NCI-H128 (cell line): ENCODE results near the gene SH3RF1.

ENCODE experiments used
- DNase-seq: peaks from one replicate; lab custom pipeline; 2025; ENCODE audit not compliant: unreplicated experiment; lab: John Stamatoyannopoulos, UW

The SH3RF1 gene

DNA sequence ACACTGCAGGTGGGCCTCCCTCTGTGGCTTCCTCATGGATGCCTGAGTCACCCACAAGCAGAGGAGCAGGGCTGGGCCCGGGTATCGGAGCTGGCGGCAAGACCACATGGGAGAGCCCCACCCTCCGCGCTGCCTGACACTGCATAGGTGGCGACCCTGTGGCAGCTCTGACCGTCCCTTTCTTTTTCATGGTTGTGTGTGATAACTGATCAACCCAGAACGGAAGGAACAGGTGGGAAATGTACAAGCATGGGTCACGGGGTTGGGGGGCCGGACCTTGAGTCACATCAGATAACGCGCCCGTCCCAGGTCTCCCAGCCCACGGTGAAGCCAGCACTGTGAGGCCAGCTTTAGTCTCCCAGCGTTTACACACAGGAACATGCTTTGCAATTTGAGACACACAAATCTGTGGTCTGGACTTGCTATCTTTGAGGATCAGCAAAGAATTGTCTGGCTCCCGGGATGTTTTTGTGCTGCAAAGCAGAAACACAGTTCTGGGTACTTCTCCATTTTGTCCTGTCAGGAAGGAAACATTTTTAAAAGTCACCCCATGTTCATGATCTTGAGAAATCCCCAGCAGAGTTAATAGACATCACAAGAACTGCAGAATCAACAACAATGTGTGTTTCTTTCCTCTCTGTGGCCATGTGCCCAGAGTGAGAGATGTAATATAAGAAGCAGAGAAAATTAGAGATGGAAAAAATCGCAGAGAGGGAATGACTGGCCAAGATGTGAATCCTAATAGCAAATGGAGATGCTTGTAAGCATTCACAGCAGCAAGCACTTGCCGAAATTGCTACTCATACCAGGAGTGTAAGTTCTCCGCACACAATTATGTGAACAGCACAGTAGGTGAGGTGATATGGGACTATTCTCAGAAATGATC, 190.6 kb downstream of the SH3RF1 start:
- no peak for DNase-seq

DNA sequence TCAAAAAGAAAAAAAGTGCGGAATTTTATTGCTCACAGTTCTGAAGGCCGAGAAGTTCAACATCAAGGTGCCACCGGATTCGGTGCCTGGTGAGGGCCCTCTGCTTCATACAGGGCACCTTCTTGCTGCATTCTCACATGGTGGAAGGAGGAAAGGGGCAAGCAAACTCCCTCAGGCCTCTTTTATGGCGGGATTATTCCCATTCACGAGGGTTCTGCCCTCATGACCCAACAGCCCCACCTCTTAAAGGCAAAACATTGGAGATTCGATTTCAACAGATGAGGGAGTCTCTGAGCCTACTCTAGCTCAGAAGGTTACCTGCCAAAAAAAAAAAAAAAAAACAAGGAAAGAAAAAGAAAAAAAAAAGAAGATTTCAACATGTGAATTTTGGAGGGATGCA, 196.6 kb downstream of the SH3RF1 start:
- no peak for DNase-seq

DNA sequence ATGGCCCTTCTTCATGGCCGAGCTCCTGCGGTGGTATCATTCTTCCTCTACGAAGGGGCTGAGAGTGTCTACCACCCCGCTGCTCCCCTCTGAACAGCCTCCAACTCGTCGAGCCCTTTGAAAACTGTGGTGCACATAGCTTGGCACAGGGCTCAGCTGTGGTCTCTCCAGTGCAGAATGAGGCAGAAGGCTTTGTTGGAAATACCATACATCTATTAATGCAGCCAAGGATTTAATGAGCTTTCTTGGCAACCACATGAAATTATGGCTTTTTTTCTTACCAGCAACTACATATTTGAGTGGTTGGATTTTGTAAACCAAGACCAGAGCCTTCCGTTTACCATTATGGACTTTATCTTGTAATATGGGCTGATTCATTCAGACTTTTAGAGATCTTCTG, 199.0 kb downstream of the SH3RF1 start:
- no peak for DNase-seq

- no peak for DNase-seq
Measured at GRCh38 chr4:169070895-169071218, 199.9 kb downstream of the SH3RF1 start.

DNA sequence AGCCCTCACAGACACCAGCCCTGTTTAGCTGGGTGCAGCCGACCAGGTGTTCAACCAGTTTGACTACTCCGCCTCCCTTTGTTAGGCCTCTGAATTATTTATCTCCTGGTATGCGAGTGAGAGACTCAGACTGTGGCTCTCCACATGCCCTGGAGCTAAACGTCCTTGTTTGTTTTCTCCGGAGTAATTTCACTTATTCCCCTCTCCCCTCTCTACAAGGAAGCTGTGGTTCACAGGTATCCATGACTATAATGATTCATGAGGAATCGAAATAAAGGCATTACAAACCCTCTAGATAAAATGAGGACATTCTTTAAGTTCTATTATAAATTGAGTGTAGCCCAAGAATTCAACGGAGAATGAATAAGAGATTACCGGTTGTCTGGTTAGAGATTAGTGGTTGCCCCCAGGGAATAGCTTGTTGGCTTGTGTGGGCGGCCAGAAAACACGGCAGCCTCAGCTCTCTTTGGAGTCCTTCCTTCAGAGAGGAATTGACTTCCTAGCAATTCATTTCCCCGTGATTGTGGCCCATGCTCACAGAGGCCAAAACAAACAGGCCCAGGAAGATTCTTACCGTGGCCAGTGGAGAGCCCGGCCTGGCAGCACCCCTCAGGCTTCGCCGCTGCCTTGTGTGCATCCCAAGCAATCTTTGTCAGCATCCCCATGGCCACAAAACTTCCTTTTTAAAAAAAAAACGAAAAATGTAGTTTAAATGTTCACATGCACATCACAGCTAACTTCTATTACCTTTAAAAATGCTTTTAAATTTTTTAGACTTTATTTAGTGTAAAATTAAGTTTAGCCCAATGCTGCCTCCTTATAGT, 200.5 kb downstream of the SH3RF1 start:
- DNase-seq: no peak

DNA sequence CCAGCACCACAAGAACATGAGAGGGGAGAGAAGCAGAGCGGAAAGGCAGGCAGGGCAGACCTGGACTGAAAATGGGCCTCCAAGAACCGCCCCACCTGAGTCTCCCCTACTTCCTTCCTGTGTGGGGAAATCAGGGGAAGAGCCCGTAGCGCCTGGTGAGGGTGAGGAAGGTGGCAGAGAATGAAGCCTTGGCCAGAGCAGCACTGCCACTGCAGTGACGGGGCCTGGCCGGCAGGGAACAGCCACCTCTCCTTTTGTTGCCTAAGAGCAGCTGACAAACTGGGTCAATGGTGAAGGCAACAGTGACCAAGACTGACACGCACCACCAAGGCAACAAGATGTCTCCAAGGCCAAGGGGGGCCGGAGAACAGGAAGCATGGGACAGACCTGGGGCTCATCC, 202.3 kb downstream of the SH3RF1 start:
- DNase-seq: no peak

DNA sequence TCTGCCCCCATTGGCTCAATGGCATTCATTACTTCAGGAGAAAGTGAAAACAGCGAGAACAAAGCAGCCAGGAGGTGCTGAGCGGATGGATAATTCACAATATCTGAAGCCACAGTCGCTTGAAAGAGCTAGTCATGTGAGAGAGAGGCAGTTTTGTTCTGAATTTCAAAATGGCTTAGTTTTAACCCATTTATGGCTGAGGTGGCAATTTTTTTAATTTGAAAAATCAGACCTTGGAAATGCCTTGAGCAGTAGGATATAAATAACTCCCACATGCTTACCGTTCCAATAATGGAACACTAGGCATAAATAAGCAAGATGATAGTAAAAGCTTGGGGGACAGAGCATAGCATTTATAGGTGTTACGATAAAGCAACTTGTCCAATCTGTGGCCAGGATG, 203.8 kb downstream of the SH3RF1 start:
- DNase-seq: no peak

DNA sequence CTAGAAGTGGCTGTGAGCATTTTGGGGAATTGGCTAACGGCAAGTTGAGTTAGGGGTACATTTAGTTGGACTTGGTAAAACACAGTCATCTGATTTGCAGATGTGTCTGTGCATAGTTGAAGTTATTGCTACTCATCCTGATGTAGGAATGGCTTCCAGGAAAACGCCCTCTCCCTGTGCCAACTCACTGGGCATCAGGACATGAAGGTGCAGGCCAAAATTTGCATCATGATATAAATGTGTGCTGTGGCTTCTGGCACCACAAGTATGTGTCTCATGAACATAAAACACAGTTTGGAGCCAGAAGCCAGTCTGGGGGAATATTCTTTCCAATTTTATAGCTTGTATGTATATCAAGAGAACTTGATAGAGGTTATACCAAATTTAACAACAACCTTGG, 206.5 kb downstream of the SH3RF1 start:
- DNase-seq: no peak

- DNase-seq: no peak
Measured at GRCh38 chr4:169063441-169063840, 207.3 kb downstream of the SH3RF1 start.

DNA sequence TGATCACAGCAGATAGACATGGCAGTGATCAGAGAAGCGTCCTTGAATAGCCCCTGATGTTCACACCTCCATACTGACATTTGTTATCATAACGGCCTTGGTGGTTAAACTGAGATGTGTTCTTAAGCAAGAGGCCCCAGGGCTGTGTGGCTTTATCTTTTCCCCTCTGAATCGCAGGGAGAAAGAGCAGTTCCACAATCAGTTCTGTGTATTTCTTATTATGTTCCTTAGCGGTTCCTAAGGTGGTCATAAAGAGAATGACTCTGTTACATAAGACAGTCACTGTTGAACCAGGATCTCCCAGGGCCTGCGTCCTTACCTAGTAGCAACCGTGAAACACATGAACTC, 207.9 kb downstream of the SH3RF1 start:
- no peak for DNase-seq

- no peak for DNase-seq
Measured at GRCh38 chr4:169061386-169061785, 209.4 kb downstream of the SH3RF1 start.

- DNase-seq: no peak
Measured at GRCh38 chr4:169060391-169061091, 210.2 kb downstream of the SH3RF1 start.

- DNase-seq: no peak
Measured at GRCh38 chr4:169059306-169060211, 211.2 kb downstream of the SH3RF1 start.

- DNase-seq: no peak
Measured at GRCh38 chr4:169058312-169058711, 212.4 kb downstream of the SH3RF1 start.

DNA sequence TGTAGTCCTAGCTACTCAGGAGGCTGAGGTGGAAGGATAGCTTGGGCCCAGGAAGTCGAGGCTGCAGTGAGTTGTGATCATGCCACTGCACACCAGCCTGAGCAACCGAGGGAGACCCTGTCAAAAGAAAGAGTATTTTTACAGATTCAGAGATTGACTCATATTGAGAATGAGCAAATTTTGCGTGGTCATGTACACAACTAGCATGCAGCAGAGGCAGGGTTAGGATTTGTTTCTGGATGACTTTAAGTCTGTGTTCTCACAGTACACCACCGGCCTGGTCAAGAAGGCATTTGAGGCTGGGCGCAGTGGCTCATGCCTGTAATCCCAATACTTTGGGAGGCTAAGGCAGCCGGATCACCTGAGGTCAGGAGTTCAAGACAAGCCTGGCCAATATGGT, 215.9 kb downstream of the SH3RF1 start:
- no peak for DNase-seq

- DNase-seq: no peak
Measured at GRCh38 chr4:169052594-169052945, 218.2 kb downstream of the SH3RF1 start.

GRCh38 chr4:169051761-169052593, 218.8 kb downstream of the SH3RF1 start:
- no peak for DNase-seq

DNA sequence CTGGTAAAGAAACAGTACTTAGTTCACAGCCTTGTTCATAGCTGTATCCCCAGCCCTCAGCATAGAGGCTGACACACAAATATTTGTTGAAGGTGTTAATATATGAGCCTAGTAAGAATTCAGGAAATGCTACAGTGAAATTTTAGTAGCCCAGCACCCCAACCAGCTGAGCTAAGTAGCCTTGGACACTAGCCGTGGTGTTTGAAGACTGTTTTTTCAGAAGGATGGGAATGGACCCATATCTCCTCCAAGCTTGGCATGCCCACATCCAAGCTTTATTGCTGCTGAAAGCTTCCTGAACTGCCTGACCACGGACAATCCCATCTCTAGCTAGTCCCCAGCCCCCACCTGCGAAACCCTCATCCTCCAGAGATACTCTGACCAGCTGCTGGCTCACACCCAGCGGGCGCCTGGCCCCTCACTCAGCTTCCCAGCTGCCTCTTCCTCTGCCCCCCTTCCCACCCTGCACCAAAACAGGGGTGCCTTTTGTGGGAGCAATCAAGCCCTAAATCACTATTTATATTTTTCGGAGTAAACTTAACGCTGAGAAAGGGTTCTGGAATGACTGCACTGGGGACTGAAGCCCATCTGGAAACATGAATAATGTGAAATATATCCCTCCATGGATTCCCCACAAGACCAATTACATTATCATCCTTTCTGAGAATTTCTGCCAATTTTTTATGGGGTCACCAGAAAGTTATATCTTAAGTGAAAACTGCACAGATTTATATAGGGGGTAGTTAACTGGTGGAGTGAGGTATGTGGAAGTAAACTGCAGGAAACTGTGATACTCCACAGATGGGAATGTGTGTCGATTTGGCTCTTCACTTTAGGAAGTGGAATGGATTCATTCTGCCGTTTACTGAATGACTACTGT, 219.6 kb downstream of the SH3RF1 start:
- DNase-seq: no peak

DNA sequence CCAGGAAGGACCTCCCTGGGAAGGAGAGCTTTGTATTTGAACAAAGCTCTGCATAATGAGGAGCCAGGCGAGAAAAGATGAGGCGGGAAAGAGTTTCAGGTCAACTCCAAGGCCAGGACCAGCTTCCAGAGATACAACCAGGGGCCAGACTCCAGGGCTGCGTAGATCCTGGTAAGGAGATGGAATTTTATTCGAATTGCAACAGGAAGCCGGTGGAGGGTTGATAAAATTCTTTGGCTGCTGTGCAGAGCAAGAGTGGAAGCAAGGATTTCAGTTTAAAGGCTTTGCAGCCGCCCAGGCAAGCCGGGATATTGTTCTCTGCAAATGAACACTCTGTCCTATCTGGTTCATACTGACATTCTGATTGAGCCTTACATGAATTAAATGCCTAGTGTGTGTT, 220.5 kb downstream of the SH3RF1 start:
- no peak for DNase-seq
